HEK293 (cell line): ENCODE measurements around the gene BRI3.

Experiments used
- CTCF ChIP-seq: fragments of 450-650 bp; formaldehyde crosslinking; IDR thresholded peaks from 2 replicates; pipeline ENCODE4 v1.5.1; 2016; ENCODE audit warnings: missing biosample characterization, missing genetic modification characterization
- PRDM2 ChIP-seq: fragments of 450-650 bp; formaldehyde crosslinking; IDR thresholded peaks from 2 replicates; pipeline ENCODE4 v1.5.1; 2016; ENCODE audit warnings: missing biosample characterization, missing genetic modification characterization, borderline replicate concordance
- TCF7L2 ChIP-seq: IDR thresholded peaks from 2 replicates; pipeline ENCODE4 v1.6.1; 2011; ENCODE audit warnings: low read depth, mild to moderate bottlenecking, inconsistent platforms, low read length, moderate library complexity, borderline replicate concordance
- ZIC2 ChIP-seq: fragments of 450-650 bp; formaldehyde crosslinking; IDR thresholded peaks from 2 replicates; pipeline ENCODE4 v1.5.1; 2016; ENCODE audit warnings: missing biosample characterization, missing genetic modification characterization
- ZNF169 ChIP-seq: fragments of 450-650 bp; formaldehyde crosslinking; IDR thresholded peaks from 2 replicates; pipeline ENCODE4 v1.5.1; 2016; ENCODE audit warnings: missing biosample characterization, missing genetic modification characterization
- ZNF214 ChIP-seq: fragments of 450-650 bp; formaldehyde crosslinking; IDR thresholded peaks from 2 replicates; pipeline ENCODE4 v1.5.1; 2017; ENCODE audit warnings: missing biosample characterization, mild to moderate bottlenecking, missing genetic modification characterization, borderline replicate concordance
- ZNF292 ChIP-seq: fragments of 450-650 bp; formaldehyde crosslinking; IDR thresholded peaks from 2 replicates; pipeline ENCODE4 v1.5.1; 2016; ENCODE audit warnings: low read depth, missing biosample characterization, missing genetic modification characterization, borderline replicate concordance

- TF ChIP-seq PRDM2 (tag by site-specific recombination) (no peak), CTCF (tag by site-specific recombination) (no peak), ZNF292 (tag by site-specific recombination) (no peak), ZNF169 (tag by site-specific recombination) (no peak), TCF7L2 (no peak), ZNF214 (tag by site-specific recombination) (no peak), ZIC2 (tag by site-specific recombination) (no peak)
Measured at GRCh38 chr7:98303906-98304305, 22.4 kb downstream of the BRI3 start.
